H1 (cell line): ENCODE measurements around the gene ZBTB20. TPM values are rescaled to one million over a fixed set of nuclear protein-coding genes. Genes with fewer than 3 reads are reported as not detected.

Experiments
- CTCF ChIA-PET: fragments of 300-600 bp; sonication (Branson Sonifier 250); formaldehyde crosslinking; loops from one replicate; lab custom pipeline; 2021; ENCODE audit not compliant: partially characterized antibody; lab: Charles Lee
- POLR2A ChIA-PET: fragments of 300-600 bp; sonication (Branson Sonifier 250); formaldehyde crosslinking; loops from one replicate; lab custom pipeline; 2021; ENCODE audit warnings: inconsistent platforms; ENCODE audit not compliant: partially characterized antibody; lab: Charles Lee
- DNase-seq, 2 experiments: peaks; one replicate each; pipeline versions ENCODE4 v3.0.0 to v3.0.0-alpha.2; 2010 to 2022; ENCODE audit warnings: low spot score in 2 of 2, low read depth in 1 of 2, mixed read lengths in 1 of 2
- FAIRE-seq: peaks from 2 replicates; lab custom pipeline; 2011; peaks lifted over from hg19 to GRCh38; lab: Jason Lieb, UNC
- H2AFZ ChIP-seq: 2 replicates; pipeline ENCODE4 v1.8.1; 2012; ENCODE audit warnings: low read length, inconsistent platforms
- H2AK5ac ChIP-seq: 2 replicates; pipeline ENCODE4 v1.6.1; 2013; ENCODE audit warnings: low read depth, low read length
- H2BK120ac ChIP-seq: replicated peaks from 2 replicates; pipeline ENCODE3; 2013; ENCODE audit warnings: low read depth, low read length, inconsistent platforms
- H2BK12ac ChIP-seq: 2 replicates; pipeline ENCODE4 v1.6.1; 2013; ENCODE audit warnings: low read depth, low read length
- H2BK15ac ChIP-seq: 2 replicates; pipeline ENCODE4 v1.6.1; 2013; ENCODE audit warnings: low read length
- H2BK20ac ChIP-seq: 2 replicates; pipeline ENCODE4 v1.6.1; 2013; ENCODE audit warnings: low read length
- H2BK5ac ChIP-seq: 2 replicates; pipeline ENCODE4 v1.6.1; 2013; ENCODE audit warnings: low read depth, low read length
- H3K14ac ChIP-seq: 2 replicates; pipeline ENCODE4 v1.6.1; 2013; ENCODE audit warnings: inconsistent platforms; ENCODE audit not compliant: insufficient read length
- H3K18ac ChIP-seq: 2 replicates; pipeline ENCODE4 v1.6.1; 2013; ENCODE audit warnings: low read length; ENCODE audit errors: extremely low read depth
- H3K23ac ChIP-seq: 2 replicates; pipeline ENCODE4 v1.6.1; 2013; ENCODE audit warnings: inconsistent platforms; ENCODE audit not compliant: insufficient read length
- H3K23me2 ChIP-seq: 2 replicates; pipeline ENCODE4 v1.6.1; 2013; ENCODE audit warnings: low read depth, low read length
- H3K27ac ChIP-seq: 2 replicates; pipeline ENCODE4 v1.6.1; 2011; ENCODE audit warnings: low read depth, low read length, inconsistent platforms
- H3K27me3 ChIP-seq, 4 experiments: replicated peaks in 1 of 4; 1 replicate in 1 of 4; 2 replicates in 3 of 4; pipeline versions ENCODE4 v1.6.1 to v1.8.1; 2011 to 2013; ENCODE audit warnings: low read length in 3 of 4, mild to moderate bottlenecking in 3 of 4, inconsistent platforms in 2 of 4, mixed read lengths in 2 of 4, moderate library complexity in 1 of 4; ENCODE audit not compliant: control insufficient read depth in 3 of 4, insufficient read depth in 3 of 4; ENCODE audit errors: extremely low read depth in 1 of 4
- H3K36me3 ChIP-seq, 4 experiments: 2 replicates each; pipeline versions ENCODE4 v1.6.1 to v1.8.1; 2011 to 2013; ENCODE audit warnings: mild to moderate bottlenecking in 4 of 4, low read length in 3 of 4, moderate library complexity in 2 of 4, control low read depth in 1 of 4, inconsistent platforms in 1 of 4; ENCODE audit not compliant: insufficient read depth in 4 of 4, control insufficient read depth in 2 of 4
- H3K4ac ChIP-seq: replicated peaks from 2 replicates; pipeline ENCODE3; 2013; ENCODE audit warnings: low read length, low read depth, mixed read lengths, inconsistent platforms; ENCODE audit not compliant: insufficient read length
- H3K4me1 ChIP-seq, 4 experiments: replicated peaks in 1 of 4; 1 replicate in 1 of 4; 2 replicates in 3 of 4; pipeline versions ENCODE4 v1.6.1 to v1.8.1; 2011 to 2013; ENCODE audit warnings: low read length in 3 of 4, inconsistent platforms in 2 of 4, mixed read lengths in 1 of 4; ENCODE audit not compliant: insufficient read depth in 4 of 4, control insufficient read depth in 3 of 4
- H3K4me2 ChIP-seq, 2 experiments: 2 replicates each; pipeline versions ENCODE4 v1.6.1 to v1.8.1; 2011 to 2013; ENCODE audit warnings: low read depth in 2 of 2, low read length in 2 of 2, control low read depth in 1 of 2, inconsistent platforms in 1 of 2, mild to moderate bottlenecking in 1 of 2; ENCODE audit not compliant: insufficient read depth in 1 of 2
- H3K4me3 ChIP-seq, 4 experiments: fragments of 200-600, 300-600 bp in 1 of 4; sonication (generic), shearing (Covaris generic), sonication (Bioruptor Twin) in 1 of 4; 2 replicates each; pipeline versions ENCODE4 v1.5.1 to v1.8.1; 2011 to 2016; ENCODE audit warnings: low read length in 4 of 4, low read depth in 3 of 4, control low read depth in 2 of 4, inconsistent platforms in 2 of 4, mild to moderate bottlenecking in 2 of 4, mixed read lengths in 1 of 4, moderate library complexity in 1 of 4; ENCODE audit not compliant: insufficient read depth in 2 of 4; ENCODE audit errors: extremely low read depth in 1 of 4
- H3K56ac ChIP-seq: replicated peaks from 2 replicates; pipeline ENCODE3; 2013; ENCODE audit warnings: low read depth, mild to moderate bottlenecking, mixed read lengths, low read length, inconsistent platforms; ENCODE audit not compliant: insufficient read length
- H3K79me1 ChIP-seq: 2 replicates; pipeline ENCODE4 v1.6.1; 2013; ENCODE audit warnings: low read depth, low read length, control low read depth
- H3K79me2 ChIP-seq, 2 experiments: 2 replicates each; pipeline versions ENCODE4 v1.6.1 to v1.8.1; 2012 to 2013; ENCODE audit warnings: low read length in 2 of 2, mild to moderate bottlenecking in 2 of 2, inconsistent platforms in 1 of 2; ENCODE audit not compliant: insufficient read depth in 2 of 2, control insufficient read depth in 1 of 2
- H3K9ac ChIP-seq, 4 experiments: replicated peaks in 1 of 4; 1 replicate in 1 of 4; 2 replicates in 3 of 4; pipeline versions ENCODE4 v1.6.1 to v1.8.1; 2011 to 2013; ENCODE audit warnings: low read depth in 3 of 4, low read length in 3 of 4, control low read depth in 2 of 4, mild to moderate bottlenecking in 2 of 4, moderate library complexity in 2 of 4, inconsistent platforms in 1 of 4; ENCODE audit errors: extremely low read depth in 1 of 4
- H3K9me3 ChIP-seq, 2 experiments: 2 replicates each; pipeline versions ENCODE4 v1.6.1 to v1.8.1; 2012 to 2013; ENCODE audit warnings: mild to moderate bottlenecking in 2 of 2, moderate library complexity in 2 of 2, control low read depth in 1 of 2, inconsistent platforms in 1 of 2, low read depth in 1 of 2, low read length in 1 of 2, mixed read lengths in 1 of 2; ENCODE audit not compliant: insufficient read depth in 2 of 2
- H4K20me1 ChIP-seq, 2 experiments: replicated peaks in 1 of 2; 2 replicates each; pipeline versions ENCODE3 to v1.8.1; 2011 to 2013; ENCODE audit warnings: inconsistent platforms in 2 of 2, low read length in 2 of 2, mild to moderate bottlenecking in 1 of 2; ENCODE audit not compliant: insufficient read depth in 2 of 2, control insufficient read depth in 1 of 2
- H4K5ac ChIP-seq: 2 replicates; pipeline ENCODE4 v1.6.1; 2013; ENCODE audit warnings: low read length, low read depth, mixed read lengths, inconsistent platforms; ENCODE audit not compliant: insufficient read length
- H4K8ac ChIP-seq: 2 replicates; pipeline ENCODE4 v1.8.0; 2013; ENCODE audit warnings: mild to moderate bottlenecking, moderate library complexity, low read length, inconsistent platforms; ENCODE audit not compliant: insufficient read depth; ENCODE audit errors: extremely low read depth
- H4K91ac ChIP-seq: replicated peaks from 2 replicates; pipeline ENCODE3; 2013; ENCODE audit warnings: low read length, mixed read lengths, inconsistent platforms; ENCODE audit not compliant: insufficient read length
- CHD1 ChIP-seq: IDR thresholded peaks from 2 replicates; pipeline ENCODE4 v1.6.1; 2012; ENCODE audit warnings: low read depth, low read length, improper control_type of control experiment
- FOSL1 ChIP-seq: IDR thresholded peaks from 2 replicates; pipeline ENCODE4 v1.6.1; 2011; ENCODE audit warnings: mild to moderate bottlenecking, low read depth, low read length, moderate library complexity; ENCODE audit not compliant: insufficient read depth
- GABPA ChIP-seq: IDR thresholded peaks from 2 replicates; pipeline ENCODE4 v1.6.1; 2011; ENCODE audit warnings: mild to moderate bottlenecking, low read length, moderate library complexity, borderline replicate concordance; ENCODE audit not compliant: insufficient read depth
- HDAC2 ChIP-seq, 2 experiments: fragments of 300-600 bp in 1 of 2; sonication (generic) in 1 of 2; IDR thresholded peaks; 2 replicates each; pipeline ENCODE4 v1.6.1; 2011 to 2012; ENCODE audit warnings: low read depth in 2 of 2, low read length in 2 of 2, mild to moderate bottlenecking in 2 of 2, moderate library complexity in 2 of 2, borderline replicate concordance in 1 of 2, inconsistent platforms in 1 of 2
- JUND ChIP-seq: IDR thresholded peaks from 2 replicates; pipeline ENCODE4 v1.6.1; 2011; ENCODE audit warnings: mild to moderate bottlenecking, improper control_type of control experiment, low read length
- PHF8 ChIP-seq: fragments of 200-600 bp; sonication (generic); conservative IDR thresholded peaks from 2 replicates; pipeline ENCODE4 v1.7.1; 2012; ENCODE audit warnings: low read depth, mild to moderate bottlenecking, inconsistent platforms, low read length, moderate library complexity
- RNF2 ChIP-seq: fragments of 200-900, 300-1000 bp; sonication (generic); IDR thresholded peaks from 2 replicates; pipeline ENCODE4 v1.7.1; 2016; ENCODE audit warnings: borderline replicate concordance, low read depth, mild to moderate bottlenecking, antibody characterized with exemption, low read length; ENCODE audit not compliant: poor library complexity, severe bottlenecking; ENCODE audit errors: missing control alignments
- SIX5 ChIP-seq: IDR thresholded peaks from 2 replicates; pipeline ENCODE4 v1.6.1; 2011; ENCODE audit warnings: mild to moderate bottlenecking, low read depth, low read length
- SP4 ChIP-seq: IDR thresholded peaks from 2 replicates; pipeline ENCODE4 v1.6.1; 2012; ENCODE audit warnings: low read length, inconsistent platforms
- SRF ChIP-seq: IDR thresholded peaks from 2 replicates; pipeline ENCODE4 v1.6.1; 2011; ENCODE audit warnings: mild to moderate bottlenecking, low read depth, low read length, moderate library complexity
- ZNF274 ChIP-seq: IDR thresholded peaks from 2 replicates; pipeline ENCODE4 v1.7.0; 2012; ENCODE audit warnings: low read length, borderline replicate concordance; ENCODE audit errors: extremely low read depth
- WGBS, 2 experiments: shearing (Covaris generic) in 1 of 2; methylation state at CpG; one replicate each; pipeline versions ENCODE4 v1.1.6 to v1.1.7; 2013 to 2015; ENCODE audit warnings: low lambda C conversion rate in 2 of 2, mixed read lengths in 2 of 2, inconsistent platforms in 1 of 2, low coverage in 1 of 2, missing lambda C conversion rate in 1 of 2; ENCODE audit not compliant: insufficient replicate concordance in 2 of 2, insufficient coverage in 1 of 2, insufficient read length in 1 of 2; ENCODE audit errors: extremely low coverage in 1 of 2, missing lambda C conversion rate in 1 of 2; 5-methylcytosine and 5-hydroxymethylcytosine counted together
- polyA plus RNA-seq, 7 experiments: library from polyadenylated mRNA; depleted of rRNA in 3 of 7; stranded (reverse) in 5 of 7; unstranded in 2 of 7; fragments of >200 nt in 5 of 7; fragments of 200-250 nt in 2 of 7; gene quantifications; 1 replicate in 5 of 7; 2 replicates in 1 of 7; 4 replicates in 1 of 7; pipeline versions ENCODE4 v1.2.1 to v1.2.3, GENCODE V29; 2011 to 2013; ENCODE audit warnings: missing spikeins in 2 of 7, mixed read lengths in 2 of 7
- total RNA-seq: library from RNA; stranded (reverse); fragmentation: NEBNext Ultra II Directional; extraction: Animal tissue kit (Norgen Biotek cat#: 25700); gene quantifications from 2 replicates; pipeline ENCODE4 v1.2.1, GENCODE V29; 2021
- TF ChIP-seq, protein P1 (sequence below): IDR thresholded peaks from 2 replicates; pipeline ENCODE4 v1.6.1; 2012; ENCODE audit warnings: low read length, inconsistent platforms

ZBTB20 gene
- total and polyA plus RNA-seq, 2 of the 8 experiments (the other 6 are each of a cell fraction or from before 2014, with no cell fraction given): 0.35 to 1.3 TPM

DNA sequence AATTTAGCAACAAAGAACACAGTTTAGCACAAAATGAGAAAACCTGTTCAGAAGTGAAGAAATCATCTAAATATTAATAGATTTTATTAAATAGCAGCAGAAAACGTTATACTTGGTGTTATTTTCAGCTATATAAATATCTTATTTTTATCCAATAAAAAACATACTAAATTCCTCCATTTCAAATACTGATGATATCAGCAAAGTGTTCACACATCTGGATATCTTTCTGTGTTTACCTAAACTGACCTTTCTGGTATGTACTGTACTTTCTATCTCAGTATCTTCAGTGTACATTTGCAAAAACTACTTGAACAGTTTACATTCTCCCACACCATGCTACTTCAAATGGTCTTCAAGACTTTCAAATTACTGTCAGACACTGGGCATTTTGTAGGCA, 179.9 kb downstream of the ZBTB20 start:
- no peak overlapping the region for H3K23ac ChIP-seq
- H3K56ac ChIP-seq: no peak overlapping the region
- H3K23me2 ChIP-seq: no peaks in the 10 kb centered on the region
- H4K20me1 ChIP-seq: no peaks in the 10 kb centered on the region
- no peak overlapping the region for H3K18ac ChIP-seq
- no peak overlapping the region for H3K14ac ChIP-seq
- no peak overlapping the region for H4K91ac ChIP-seq
- H4K5ac ChIP-seq: no peak overlapping the region
- H3K79me1 ChIP-seq: no peaks in the 10 kb centered on the region
- H2AK5ac ChIP-seq: no peak overlapping the region
- FAIRE-seq: no peak
- peaks cover 0 to 1% (median 0%) of the 10 kb centered on the region in 4 experiments; a peak in 1 of 7 replicates for H3K27me3 ChIP-seq
- no peaks in the 10 kb centered on the region for H3K4me1 ChIP-seq
- H2BK120ac ChIP-seq: no peak overlapping the region
- no peak overlapping the region for H3K4ac ChIP-seq
- no peak overlapping the region for H2BK15ac ChIP-seq
- no peak overlapping the region for H4K8ac ChIP-seq
- H3K79me2 ChIP-seq: no peaks in the 10 kb centered on the region
- H3K36me3 ChIP-seq: no peaks in the 10 kb centered on the region
- POLR2A ChIA-PET: no interaction called here
- no peak overlapping the region for H3K9ac ChIP-seq
- no peak overlapping the region for H2AFZ ChIP-seq
- DNase-seq: no peak
- no peak overlapping the region for H3K4me3 ChIP-seq
- H2BK20ac ChIP-seq: no peak overlapping the region
- no peak overlapping the region for H3K4me2 ChIP-seq
- CTCF ChIA-PET: no interaction called here
- 85% methylated on average over 1 of the region's 1 CpG; no CpG with 5 or more reads in 1 of the 2 experiments for WGBS, 2 experiments
- H3K27ac ChIP-seq: no peak overlapping the region
- H2BK5ac ChIP-seq: no peak overlapping the region
- H3K9me3 ChIP-seq: no peaks in the 10 kb centered on the region
- no peak overlapping the region for H2BK12ac ChIP-seq
- TF ChIP-seq PHF8: no peak
- no peak for TF ChIP-seq HDAC2 (IDR thresholded peaks at IDR 0.05; ENCODE audit: borderline replicate concordance in 1 of 2, low read depth in 2 of 2, low read length in 2 of 2)
- TF ChIP-seq, protein P1, sequence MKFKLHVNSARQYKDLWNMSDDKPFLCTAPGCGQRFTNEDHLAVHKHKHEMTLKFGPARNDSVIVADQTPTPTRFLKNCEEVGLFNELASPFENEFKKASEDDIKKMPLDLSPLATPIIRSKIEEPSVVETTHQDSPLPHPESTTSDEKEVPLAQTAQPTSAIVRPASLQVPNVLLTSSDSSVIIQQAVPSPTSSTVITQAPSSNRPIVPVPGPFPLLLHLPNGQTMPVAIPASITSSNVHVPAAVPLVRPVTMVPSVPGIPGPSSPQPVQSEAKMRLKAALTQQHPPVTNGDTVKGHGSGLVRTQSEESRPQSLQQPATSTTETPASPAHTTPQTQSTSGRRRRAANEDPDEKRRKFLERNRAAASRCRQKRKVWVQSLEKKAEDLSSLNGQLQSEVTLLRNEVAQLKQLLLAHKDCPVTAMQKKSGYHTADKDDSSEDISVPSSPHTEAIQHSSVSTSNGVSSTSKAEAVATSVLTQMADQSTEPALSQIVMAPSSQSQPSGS: no peak
- no peak for TF ChIP-seq RNF2
- TF ChIP-seq SP4: no peak
- no peak for TF ChIP-seq SRF
- no peak for TF ChIP-seq GABPA
- no peak for TF ChIP-seq SIX5
- no peak for TF ChIP-seq JUND
- TF ChIP-seq FOSL1: no peak
- no peak for TF ChIP-seq CHD1
- TF ChIP-seq ZNF274: no peak
